HEK293 (cell line): Measurements from ENCODE around the gene CYB561D2.
A peak's percentile ranks its signal among the peaks of the same experiment; 100 is the strongest.

ENCODE experiments used
- CTCF ChIP-seq: fragments of 450-650 bp; formaldehyde crosslinking; IDR thresholded peaks from 2 replicates; pipeline ENCODE4 v1.5.1; 2016; ENCODE audit warnings: missing biosample characterization, missing genetic modification characterization
- GLI4 ChIP-seq: fragments of 450-650 bp; formaldehyde crosslinking; IDR thresholded peaks from 2 replicates; pipeline ENCODE4 v1.5.1; 2016; ENCODE audit warnings: missing biosample characterization, missing genetic modification characterization
- INSM2 ChIP-seq: fragments of 450-650 bp; formaldehyde crosslinking; IDR thresholded peaks from 2 replicates; pipeline ENCODE4 v1.5.1; 2016; ENCODE audit warnings: missing biosample characterization, missing genetic modification characterization
- KLF16 ChIP-seq: fragments of 450-650 bp; formaldehyde crosslinking; IDR thresholded peaks from 2 replicates; pipeline ENCODE4 v1.5.1; 2017; ENCODE audit warnings: missing biosample characterization, missing genetic modification characterization
- KLF8 ChIP-seq: fragments of 450-650 bp; formaldehyde crosslinking; IDR thresholded peaks from 2 replicates; pipeline ENCODE4 v1.5.1; 2016; ENCODE audit warnings: missing biosample characterization, missing genetic modification characterization
- PATZ1 ChIP-seq: fragments of 450-650 bp; formaldehyde crosslinking; IDR thresholded peaks from 2 replicates; pipeline ENCODE4 v1.5.1; 2016; ENCODE audit warnings: missing biosample characterization, missing genetic modification characterization
- SCRT2 ChIP-seq: fragments of 450-650 bp; formaldehyde crosslinking; IDR thresholded peaks from 2 replicates; pipeline ENCODE4 v1.5.1; 2016; ENCODE audit warnings: missing biosample characterization, missing genetic modification characterization
- ZFP41 ChIP-seq: fragments of 450-650 bp; formaldehyde crosslinking; IDR thresholded peaks from 2 replicates; pipeline ENCODE4 v1.5.1; 2016; ENCODE audit warnings: missing biosample characterization, missing genetic modification characterization, borderline replicate concordance
- ZNF112 ChIP-seq: fragments of 450-650 bp; formaldehyde crosslinking; IDR thresholded peaks from 2 replicates; pipeline ENCODE4 v1.5.0; 2017; ENCODE audit warnings: missing biosample characterization, missing genetic modification characterization
- ZNF140 ChIP-seq: fragments of 450-650 bp; formaldehyde crosslinking; IDR thresholded peaks from 2 replicates; pipeline ENCODE4 v1.5.1; 2016; ENCODE audit warnings: missing biosample characterization, missing genetic modification characterization
- ZNF26 ChIP-seq: fragments of 450-650 bp; formaldehyde crosslinking; IDR thresholded peaks from 2 replicates; pipeline ENCODE4 v1.5.1; 2016; ENCODE audit warnings: missing biosample characterization, missing genetic modification characterization
- ZNF341 ChIP-seq: fragments of 450-650 bp; formaldehyde crosslinking; IDR thresholded peaks from 2 replicates; pipeline ENCODE4; 2016; ENCODE audit warnings: low read depth, missing biosample characterization, missing genetic modification characterization
- ZNF561 ChIP-seq: fragments of 450-650 bp; IDR thresholded peaks from 2 replicates; pipeline ENCODE4 v1.5.1; 2018; ENCODE audit warnings: missing biosample characterization, missing genetic modification characterization, borderline replicate concordance
- ZNF571 ChIP-seq: fragments of 450-650 bp; formaldehyde crosslinking; IDR thresholded peaks from 2 replicates; pipeline ENCODE4 v1.5.0; 2017; ENCODE audit warnings: missing biosample characterization, missing genetic modification characterization
- ZNF76 ChIP-seq: fragments of 450-650 bp; formaldehyde crosslinking; IDR thresholded peaks from 2 replicates; pipeline ENCODE4; 2016; ENCODE audit warnings: low read depth, missing biosample characterization, missing genetic modification characterization, borderline replicate concordance
- ZNF768 ChIP-seq: fragments of 450-650 bp; formaldehyde crosslinking; IDR thresholded peaks from 2 replicates; pipeline ENCODE4 v1.5.1; 2018; ENCODE audit warnings: missing biosample characterization, mild to moderate bottlenecking, missing genetic modification characterization
- ZNF792 ChIP-seq: fragments of 450-650 bp; formaldehyde crosslinking; IDR thresholded peaks from 2 replicates; pipeline ENCODE4 v1.5.1; 2016; ENCODE audit warnings: missing biosample characterization, missing genetic modification characterization
- ZNF837 ChIP-seq: fragments of 450-650 bp; formaldehyde crosslinking; IDR thresholded peaks from 2 replicates; pipeline ENCODE4 v1.5.1; 2016; ENCODE audit warnings: missing biosample characterization, missing genetic modification characterization
- ZNF843 ChIP-seq: fragments of 450-650 bp; formaldehyde crosslinking; IDR thresholded peaks from 2 replicates; pipeline ENCODE4 v1.5.1; 2016; ENCODE audit warnings: missing biosample characterization, missing genetic modification characterization
- ZSCAN16 ChIP-seq: fragments of 450-650 bp; formaldehyde crosslinking; IDR thresholded peaks from 2 replicates; pipeline ENCODE4 v1.5.1; 2016; ENCODE audit warnings: missing biosample characterization, missing genetic modification characterization
- ZSCAN23 ChIP-seq: fragments of 450-650 bp; formaldehyde crosslinking; IDR thresholded peaks from 2 replicates; pipeline ENCODE4 v1.5.1; 2016; ENCODE audit warnings: missing biosample characterization, missing genetic modification characterization
- TF ChIP-seq, protein P1 (sequence below): fragments of 450-650 bp; formaldehyde crosslinking; IDR thresholded peaks from 2 replicates; pipeline ENCODE4 v1.5.1; 2016; ENCODE audit warnings: missing biosample characterization, missing genetic modification characterization
- TF ChIP-seq, protein P2 (sequence below): fragments of 450-650 bp; formaldehyde crosslinking; IDR thresholded peaks from 2 replicates; pipeline ENCODE4 v1.5.1; 2017; ENCODE audit warnings: missing biosample characterization, missing genetic modification characterization
- TF ChIP-seq, protein P3 (sequence below): fragments of 450-650 bp; formaldehyde crosslinking; IDR thresholded peaks from 2 replicates; pipeline ENCODE4 v1.5.1; 2016; ENCODE audit warnings: missing biosample characterization, missing genetic modification characterization
- TF ChIP-seq, protein P4 (sequence below): fragments of 450-650 bp; formaldehyde crosslinking; IDR thresholded peaks from 2 replicates; pipeline ENCODE4 v1.5.1; 2016; ENCODE audit warnings: missing biosample characterization, missing genetic modification characterization

CYB561D2 gene

DNA sequence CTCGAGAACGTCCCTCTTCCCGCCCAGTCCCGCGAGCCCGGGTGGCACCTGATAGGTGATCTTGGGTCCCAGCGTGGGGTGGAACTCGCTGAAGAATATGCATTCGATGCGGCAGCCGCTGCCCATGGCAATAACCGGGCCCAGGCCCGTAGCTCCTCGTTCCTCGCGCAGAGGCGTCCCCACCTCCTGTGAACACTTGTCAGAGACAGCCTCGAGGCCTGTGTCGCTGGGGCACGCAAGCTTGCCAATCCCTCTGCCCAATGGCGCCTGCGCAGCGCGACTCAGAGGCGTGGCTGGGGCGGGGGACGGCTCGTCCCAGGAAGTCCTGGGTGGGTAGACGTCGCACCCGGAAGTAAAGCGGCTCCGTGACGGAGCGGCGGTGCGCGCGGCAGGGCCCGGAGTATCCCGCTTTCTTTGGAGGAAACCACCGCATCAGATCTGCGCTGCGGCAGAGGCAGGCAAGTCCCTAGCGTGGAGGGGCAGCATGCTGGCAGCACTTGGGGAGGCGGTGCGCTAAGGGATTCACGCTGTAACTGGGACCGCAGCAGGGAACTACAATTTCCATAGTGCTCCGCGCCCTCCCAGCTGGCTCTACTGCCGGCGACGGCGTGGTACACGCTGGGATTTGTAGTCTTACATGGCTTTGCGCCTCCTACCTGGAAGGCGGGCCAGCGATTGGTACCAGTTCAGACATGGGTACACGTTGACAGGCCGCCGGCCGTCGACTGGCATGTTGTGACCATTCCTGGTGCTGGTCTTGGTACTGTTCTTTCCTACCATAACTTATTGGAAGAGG is at the start of gene CYB561D2, which contains the start of gene NPRL2 (continued):
- TF ChIP-seq, protein P1, sequence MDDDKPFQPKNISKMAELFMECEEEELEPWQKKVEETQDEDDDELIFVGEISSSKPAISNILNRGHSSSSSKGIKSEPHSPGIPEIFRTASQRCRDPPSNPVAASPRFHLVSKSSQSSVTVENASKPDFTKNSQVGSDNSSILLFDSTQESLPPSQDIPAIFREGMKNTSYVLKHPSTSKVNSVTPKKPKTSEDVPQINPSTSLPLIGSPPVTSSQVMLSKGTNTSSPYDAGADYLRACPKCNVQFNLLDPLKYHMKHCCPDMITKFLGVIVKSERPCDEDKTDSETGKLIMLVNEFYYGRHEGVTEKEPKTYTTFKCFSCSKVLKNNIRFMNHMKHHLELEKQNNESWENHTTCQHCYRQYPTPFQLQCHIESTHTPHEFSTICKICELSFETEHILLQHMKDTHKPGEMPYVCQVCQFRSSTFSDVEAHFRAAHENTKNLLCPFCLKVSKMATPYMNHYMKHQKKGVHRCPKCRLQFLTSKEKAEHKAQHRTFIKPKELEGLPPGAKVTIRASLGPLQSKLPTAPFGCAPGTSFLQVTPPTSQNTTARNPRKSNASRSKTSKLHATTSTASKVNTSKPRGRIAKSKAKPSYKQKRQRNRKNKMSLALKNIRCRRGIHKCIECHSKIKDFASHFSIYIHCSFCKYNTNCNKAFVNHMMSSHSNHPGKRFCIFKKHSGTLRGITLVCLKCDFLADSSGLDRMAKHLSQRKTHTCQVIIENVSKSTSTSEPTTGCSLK (tag by site-specific recombination) = no peak
- TF ChIP-seq, protein P2, sequence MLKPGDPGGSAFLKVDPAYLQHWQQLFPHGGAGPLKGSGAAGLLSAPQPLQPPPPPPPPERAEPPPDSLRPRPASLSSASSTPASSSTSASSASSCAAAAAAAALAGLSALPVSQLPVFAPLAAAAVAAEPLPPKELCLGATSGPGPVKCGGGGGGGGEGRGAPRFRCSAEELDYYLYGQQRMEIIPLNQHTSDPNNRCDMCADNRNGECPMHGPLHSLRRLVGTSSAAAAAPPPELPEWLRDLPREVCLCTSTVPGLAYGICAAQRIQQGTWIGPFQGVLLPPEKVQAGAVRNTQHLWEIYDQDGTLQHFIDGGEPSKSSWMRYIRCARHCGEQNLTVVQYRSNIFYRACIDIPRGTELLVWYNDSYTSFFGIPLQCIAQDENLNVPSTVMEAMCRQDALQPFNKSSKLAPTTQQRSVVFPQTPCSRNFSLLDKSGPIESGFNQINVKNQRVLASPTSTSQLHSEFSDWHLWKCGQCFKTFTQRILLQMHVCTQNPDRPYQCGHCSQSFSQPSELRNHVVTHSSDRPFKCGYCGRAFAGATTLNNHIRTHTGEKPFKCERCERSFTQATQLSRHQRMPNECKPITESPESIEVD (tag by site-specific recombination) = no peak
- TF ChIP-seq ZNF26 (no peak), ZNF112 (tag by site-specific recombination) (no peak), ZSCAN23 (no peak), ZSCAN16 (tag by site-specific recombination) (no peak), ZNF768 (tag by site-specific recombination) (no peak), ZNF843 (tag by site-specific recombination) (no peak), KLF8 (tag by site-specific recombination) (peak; percentile 90; the same call in 1 of the 2 replicates), ZNF571 (tag by site-specific recombination) (no peak), KLF16 (tag by site-specific recombination) (no peak), CTCF (no peak), SCRT2 (tag by site-specific recombination) (peak; percentile 80), ZFP41 (tag by site-specific recombination) (no peak), PATZ1 (tag by site-specific recombination) (peak; percentile 43; the same call in 1 of the 2 replicates), ZNF140 (tag by site-specific recombination) (no peak), ZNF341 (tag by site-specific recombination) (peak; percentile 72), ZNF792 (tag by site-specific recombination) (no peak), GLI4 (no peak), ZNF837 (tag by site-specific recombination) (no peak), ZNF561 (tag by site-specific recombination) (0 out of 2 replicates have a peak, but pooled peaks have one; percentile 43), INSM2 (tag by site-specific recombination) (no peak), ZNF76 (tag by site-specific recombination) (peak; percentile 99)
- TF ChIP-seq, protein P3, sequence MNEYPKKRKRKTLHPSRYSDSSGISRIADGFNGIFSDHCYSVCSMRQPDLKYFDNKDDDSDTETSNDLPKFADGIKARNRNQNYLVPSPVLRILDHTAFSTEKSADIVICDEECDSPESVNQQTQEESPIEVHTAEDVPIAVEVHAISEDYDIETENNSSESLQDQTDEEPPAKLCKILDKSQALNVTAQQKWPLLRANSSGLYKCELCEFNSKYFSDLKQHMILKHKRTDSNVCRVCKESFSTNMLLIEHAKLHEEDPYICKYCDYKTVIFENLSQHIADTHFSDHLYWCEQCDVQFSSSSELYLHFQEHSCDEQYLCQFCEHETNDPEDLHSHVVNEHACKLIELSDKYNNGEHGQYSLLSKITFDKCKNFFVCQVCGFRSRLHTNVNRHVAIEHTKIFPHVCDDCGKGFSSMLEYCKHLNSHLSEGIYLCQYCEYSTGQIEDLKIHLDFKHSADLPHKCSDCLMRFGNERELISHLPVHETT (tag by site-specific recombination) = no peak; the same call in 1 of the 2 replicates
- TF ChIP-seq, protein P4, sequence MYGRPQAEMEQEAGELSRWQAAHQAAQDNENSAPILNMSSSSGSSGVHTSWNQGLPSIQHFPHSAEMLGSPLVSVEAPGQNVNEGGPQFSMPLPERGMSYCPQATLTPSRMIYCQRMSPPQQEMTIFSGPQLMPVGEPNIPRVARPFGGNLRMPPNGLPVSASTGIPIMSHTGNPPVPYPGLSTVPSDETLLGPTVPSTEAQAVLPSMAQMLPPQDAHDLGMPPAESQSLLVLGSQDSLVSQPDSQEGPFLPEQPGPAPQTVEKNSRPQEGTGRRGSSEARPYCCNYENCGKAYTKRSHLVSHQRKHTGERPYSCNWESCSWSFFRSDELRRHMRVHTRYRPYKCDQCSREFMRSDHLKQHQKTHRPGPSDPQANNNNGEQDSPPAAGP (tag by site-specific recombination) = no peak
